SK-N-SH (cell line): ENCODE measurements around the gene SHQ1. TPM values are rescaled to one million over a fixed set of nuclear protein-coding genes. Genes with fewer than 3 reads are reported as not detected.
A peak's percentile ranks its signal among the peaks of the same experiment; 100 is the strongest.

Experiments
- CTCF ChIA-PET: fragments of 300-600, 350-600 bp; formaldehyde crosslinking; extraction: SDS; loops from one replicate; lab custom pipeline; 2021; lab: Yijun Ruan, JAX
- POLR2A ChIA-PET: fragments of 350-600 bp; sonication (Branson Sonifier 250); formaldehyde crosslinking; extraction: SDS; loops from one replicate; lab custom pipeline; 2020; ENCODE audit warnings: antibody characterized with exemption, inconsistent platforms; lab: Yijun Ruan, JAX
- DNase-seq: peaks from one replicate; pipeline ENCODE4 v3.0.0; 2012
- H2AFZ ChIP-seq: fragments of 200-600 bp; sonication (generic); 2 replicates; pipeline ENCODE4 v1.8.1; 2016; ENCODE audit warnings: antibody characterized with exemption, mild to moderate bottlenecking, low read depth
- H3F3A ChIP-seq: fragments of 200-600 bp; sonication (generic); replicated peaks from 2 replicates; pipeline ENCODE3; 2016; ENCODE audit warnings: antibody characterized with exemption, mild to moderate bottlenecking; ENCODE audit not compliant: insufficient read depth
- H3K27ac ChIP-seq, 2 experiments: fragments of 200-500 bp in 1 of 2; fragments of 200-600 bp in 1 of 2; sonication (Bioruptor generic) in 1 of 2; sonication (generic), shearing (Covaris generic) in 1 of 2; 2 replicates each; pipeline versions ENCODE4 v1.5.1 to v1.6.1; 2014 to 2016; ENCODE audit warnings: low read depth in 2 of 2, inconsistent platforms in 1 of 2, low read length in 1 of 2, mild to moderate bottlenecking in 1 of 2, mixed read lengths in 1 of 2
- H3K27me3 ChIP-seq: fragments of 200-600 bp; sonication (generic), shearing (Covaris generic); 2 replicates; pipeline ENCODE4 v1.6.1; 2016; ENCODE audit warnings: mixed run types; ENCODE audit not compliant: insufficient read depth
- H3K36me3 ChIP-seq, 2 experiments: fragments of 200-500 bp in 1 of 2; fragments of 200-600 bp in 1 of 2; sonication (Bioruptor generic) in 1 of 2; sonication (generic) in 1 of 2; replicated peaks in 1 of 2; 2 replicates each; pipeline versions ENCODE3 to v1.5.1; 2014 to 2016; ENCODE audit warnings: low read length in 1 of 2, mild to moderate bottlenecking in 1 of 2; ENCODE audit not compliant: insufficient read depth in 2 of 2, control insufficient read depth in 1 of 2
- H3K4me1 ChIP-seq, 2 experiments: fragments of 200-500 bp in 1 of 2; fragments of 200-600 bp in 1 of 2; sonication (Bioruptor generic) in 1 of 2; sonication (generic), shearing (Covaris generic) in 1 of 2; 2 replicates each; pipeline versions ENCODE4 v1.5.1 to v1.6.1; 2014 to 2016; ENCODE audit warnings: low read depth in 1 of 2, low read length in 1 of 2, mixed run types in 1 of 2; ENCODE audit not compliant: insufficient read depth in 2 of 2, control insufficient read depth in 1 of 2
- H3K4me2 ChIP-seq: fragments of 200-600 bp; sonication (generic), shearing (Covaris generic); 2 replicates; pipeline ENCODE4 v1.6.1; 2017; ENCODE audit warnings: mixed run types
- H3K4me3 ChIP-seq, 2 experiments: fragments of 200-500 bp in 1 of 2; fragments of 200-600 bp in 1 of 2; sonication (Bioruptor generic) in 1 of 2; sonication (generic), shearing (Covaris generic) in 1 of 2; 2 replicates each; pipeline versions ENCODE4 v1.5.1 to v1.8.1; 2014 to 2016; ENCODE audit warnings: low read depth in 2 of 2, inconsistent platforms in 1 of 2, low read length in 1 of 2, mild to moderate bottlenecking in 1 of 2, mixed read lengths in 1 of 2, moderate library complexity in 1 of 2
- H3K79me2 ChIP-seq: fragments of 200-600 bp; sonication (generic); 2 replicates; pipeline ENCODE4 v1.8.1; 2017; ENCODE audit warnings: mild to moderate bottlenecking; ENCODE audit not compliant: insufficient read depth
- H3K9ac ChIP-seq: fragments of 200-600 bp; sonication (generic); 2 replicates; pipeline ENCODE4 v1.6.1; 2017; ENCODE audit warnings: mixed run types
- H3K9me2 ChIP-seq: fragments of 200-600 bp; sonication (generic); 2 replicates; pipeline ENCODE4 v1.6.1; 2017; ENCODE audit warnings: mixed run types
- H3K9me3 ChIP-seq: fragments of 200-600 bp; sonication (generic); 2 replicates; pipeline ENCODE4 v1.6.1; 2017; ENCODE audit warnings: mixed run types, mild to moderate bottlenecking, moderate library complexity
- H4K20me1 ChIP-seq: fragments of 200-600 bp; sonication (generic); 2 replicates; pipeline ENCODE4 v1.6.1; 2017; ENCODE audit warnings: mild to moderate bottlenecking, mixed run types; ENCODE audit not compliant: insufficient read depth
- CHD2 ChIP-seq: fragments of 150-350 bp; IDR thresholded peaks from 2 replicates; pipeline ENCODE4 v1.6.1; 2018; ENCODE audit warnings: low read length; ENCODE audit not compliant: partially characterized antibody
- CTCF ChIP-seq: fragments of 200-600 bp; sonication (generic); IDR thresholded peaks from 2 replicates; pipeline ENCODE4 v1.6.1; 2017; ENCODE audit warnings: antibody characterized with exemption, mild to moderate bottlenecking, moderate library complexity
- ELF1 ChIP-seq: IDR thresholded peaks from 2 replicates; pipeline ENCODE4 v1.4.0; 2012
- FOSL2 ChIP-seq: IDR thresholded peaks from 2 replicates; pipeline ENCODE4 v1.4.0; 2012; ENCODE audit warnings: low read depth, mild to moderate bottlenecking, moderate library complexity, borderline replicate concordance
- GATA2 ChIP-seq: sonication (generic); formaldehyde crosslinking; IDR thresholded peaks from 2 replicates; pipeline ENCODE4 v1.5.0; 2020; ENCODE audit warnings: mild to moderate bottlenecking, missing genetic modification reagents
- JUND ChIP-seq: IDR thresholded peaks from 2 replicates; pipeline ENCODE4 v1.4.0; 2012
- NFIC ChIP-seq: IDR thresholded peaks from 2 replicates; pipeline ENCODE4 v1.4.0; 2012; ENCODE audit warnings: borderline replicate concordance
- PBX3 ChIP-seq: IDR thresholded peaks from 2 replicates; pipeline ENCODE4; 2012
- POLR2AphosphoS5 ChIP-seq: IDR thresholded peaks from 2 replicates; pipeline ENCODE4 v1.6.1; 2012; ENCODE audit warnings: low read depth, low read length
- RAD21 ChIP-seq: IDR thresholded peaks from 2 replicates; pipeline ENCODE4 v1.6.1; 2012; ENCODE audit warnings: mild to moderate bottlenecking, low read length
- RFX5 ChIP-seq: IDR thresholded peaks from 2 replicates; pipeline ENCODE4 v1.6.1; 2012; ENCODE audit warnings: mild to moderate bottlenecking, improper control_type of control experiment, low read length
- SIN3A ChIP-seq: IDR thresholded peaks from 2 replicates; pipeline ENCODE4 v1.6.1; 2012; ENCODE audit warnings: low read depth, mild to moderate bottlenecking, low read length, moderate library complexity, borderline replicate concordance
- SMC3 ChIP-seq: IDR thresholded peaks from 2 replicates; pipeline ENCODE4 v1.6.1; 2012; ENCODE audit warnings: low read depth, low read length, improper control_type of control experiment
- TAF1 ChIP-seq: IDR thresholded peaks from 2 replicates; pipeline ENCODE4 v1.6.1; 2012; ENCODE audit warnings: low read depth, mild to moderate bottlenecking, low read length, moderate library complexity, borderline replicate concordance
- TCF12 ChIP-seq: IDR thresholded peaks from 2 replicates; pipeline ENCODE4 v1.4.0; 2012
- USF2 ChIP-seq: fragments of 150-350 bp; IDR thresholded peaks from 2 replicates; pipeline ENCODE4 v1.6.1; 2017; ENCODE audit warnings: antibody characterized with exemption, low read length, low read depth, borderline replicate concordance
- YY1 ChIP-seq: IDR thresholded peaks from 2 replicates; pipeline ENCODE4 v1.4.0; 2012; ENCODE audit warnings: low read depth, mild to moderate bottlenecking
- WGBS: methylation state at CpG from one replicate; pipeline ENCODE4 v1.1.6; 2017; ENCODE audit warnings: low lambda C conversion rate; 5-methylcytosine and 5-hydroxymethylcytosine counted together
- polyA plus RNA-seq, 3 experiments: library from polyadenylated mRNA; depleted of rRNA; stranded (reverse); fragments of >200 nt; gene quantifications; 2 replicates each; pipeline ENCODE4 v1.2.3, GENCODE V29; 2012

Gene SHQ1
- polyA plus RNA-seq, 1 of the 3 experiments (the other 2 are of a cell fraction), result 10.5 TPM

- H4K20me1 ChIP-seq, result no peaks in the 10 kb centered on the region
- TF ChIP-seq JUND, result no peak
- no peak for TF ChIP-seq NFIC
- TF ChIP-seq RAD21, result no peak
- no peak for TF ChIP-seq RFX5
- no peak for TF ChIP-seq TCF12
- no peak for TF ChIP-seq POLR2AphosphoS5
- TF ChIP-seq YY1, result no peak
- no peak for TF ChIP-seq CHD2
- TF ChIP-seq SMC3, result no peak
- no peak for TF ChIP-seq USF2
- TF ChIP-seq PBX3, result no peak
- TF ChIP-seq CTCF, result no peak
- no peak for TF ChIP-seq ELF1
- H3K27me3 ChIP-seq, result no peaks in the 10 kb centered on the region
- ChIA-PET CTCF (no interaction called here), POLR2A (no interaction called here)
- DNase-seq, result no peak
- no peak overlapping the region for H2AFZ ChIP-seq
- peaks cover 21% of the 10 kb centered on the region for H3F3A ChIP-seq
- H3K9me3 ChIP-seq, result no peaks in the 10 kb centered on the region
- no peak overlapping the region for H3K4me3 ChIP-seq
- H3K27ac ChIP-seq, result no peak overlapping the region
- no peak overlapping the region for H3K9ac ChIP-seq
- H3K9me2 ChIP-seq, result no peaks in the 10 kb centered on the region
- H3K36me3 ChIP-seq, result peaks cover 0 to 6% of the 10 kb centered on the region in 2 experiments
- no peaks in the 10 kb centered on the region for H3K79me2 ChIP-seq
- H3K4me2 ChIP-seq, result no peak overlapping the region
- H3K4me1 ChIP-seq, result peaks cover 6 to 12% of the 10 kb centered on the region in 2 experiments
Measured at GRCh38 chr3:72800869-72801268, 47.4 kb downstream of the SHQ1 start.

- Histone ChIP-seq H3K27me3 (no peaks in the 10 kb centered on the region), H3K9me2 (no peaks in the 10 kb centered on the region), H2AFZ (no peak overlapping the region), H3K79me2 (no peaks in the 10 kb centered on the region), H3K9ac (no peak overlapping the region), H3K4me1 (peaks cover 6 to 12% of the 10 kb centered on the region in 2 experiments), H3F3A (peaks cover 21% of the 10 kb centered on the region), H3K36me3 (no peaks in the 10 kb centered on the region), H3K4me3 (no peak overlapping the region), H3K4me2 (0 out of 2 replicates have a peak overlapping the region, but pooled peaks have one; percentile 24), H3K9me3 (no peaks in the 10 kb centered on the region), H4K20me1 (no peaks in the 10 kb centered on the region), H3K27ac (peak overlapping the region; percentile 52 to 88)
- DNase-seq, result peak; percentile 27
- POLR2A ChIA-PET, result interaction anchor here (1.0 kb wide), 1 partner anchor 133 kb away, joined by 6 read pairs; no protein-coding TSS in a partner anchor
- WGBS, result 89% methylated on average over 3 of the region's 3 CpGs
- CTCF ChIA-PET, result interaction anchor here (0.8 to 2.5 kb wide), 5 partner anchors 17 to 923 kb away, joined by 3 to 7 read pairs (median 3); no protein-coding TSS in a partner anchor
- TF ChIP-seq SIN3A (no peak), FOSL2 (no peak), CTCF (no peak), JUND (no peak), TCF12 (peak; percentile 52), GATA2 (no peak), RFX5 (no peak), TAF1 (no peak), PBX3 (0 out of 2 replicates have a peak, but pooled peaks have one; percentile 5)
Measured at GRCh38 chr3:72798552-72799195, 49.6 kb downstream of the SHQ1 start.
